ENCODE data around the gene B4GALNT2.
"Not testable (repeated sequence)": the region's sequence is repeated elsewhere in the genome, so short reads cannot be mapped to it uniquely, and the experiment has no call there.

The B4GALNT2 gene

DNA sequence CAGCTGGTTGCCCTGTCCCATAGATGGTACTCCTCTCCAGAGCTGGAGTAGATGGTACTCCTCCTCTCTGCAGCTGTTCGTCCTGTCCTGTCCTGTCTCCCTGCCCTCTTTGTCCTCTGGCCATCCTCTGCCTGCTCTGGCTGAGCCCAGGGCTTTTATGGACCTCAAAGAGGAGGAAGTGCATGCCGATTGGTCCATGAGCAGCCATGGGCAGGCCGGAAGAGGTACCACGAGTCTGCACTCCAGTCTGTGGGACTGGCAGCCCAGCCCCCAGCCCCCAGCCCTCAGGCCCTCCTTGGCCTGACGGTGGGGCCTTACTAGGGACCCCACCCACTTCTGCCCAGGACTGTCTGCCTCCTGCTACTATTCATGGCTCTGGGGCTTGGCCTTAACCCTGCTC lies 50.8 kb downstream of the B4GALNT2 start:
- in situ Hi-C loops (cut with HindIII; ENCODE audit: low pct_ligation_motif_present, low sequenced_read_pairs) = no loop called here
- H3K27me3 ChIP-seq (replicated peaks) = no peaks in the 10 kb centered on the region
- no peaks in the 10 kb centered on the region for H3K36me3 ChIP-seq (replicated peaks)
- TF ChIP-seq, protein P1, sequence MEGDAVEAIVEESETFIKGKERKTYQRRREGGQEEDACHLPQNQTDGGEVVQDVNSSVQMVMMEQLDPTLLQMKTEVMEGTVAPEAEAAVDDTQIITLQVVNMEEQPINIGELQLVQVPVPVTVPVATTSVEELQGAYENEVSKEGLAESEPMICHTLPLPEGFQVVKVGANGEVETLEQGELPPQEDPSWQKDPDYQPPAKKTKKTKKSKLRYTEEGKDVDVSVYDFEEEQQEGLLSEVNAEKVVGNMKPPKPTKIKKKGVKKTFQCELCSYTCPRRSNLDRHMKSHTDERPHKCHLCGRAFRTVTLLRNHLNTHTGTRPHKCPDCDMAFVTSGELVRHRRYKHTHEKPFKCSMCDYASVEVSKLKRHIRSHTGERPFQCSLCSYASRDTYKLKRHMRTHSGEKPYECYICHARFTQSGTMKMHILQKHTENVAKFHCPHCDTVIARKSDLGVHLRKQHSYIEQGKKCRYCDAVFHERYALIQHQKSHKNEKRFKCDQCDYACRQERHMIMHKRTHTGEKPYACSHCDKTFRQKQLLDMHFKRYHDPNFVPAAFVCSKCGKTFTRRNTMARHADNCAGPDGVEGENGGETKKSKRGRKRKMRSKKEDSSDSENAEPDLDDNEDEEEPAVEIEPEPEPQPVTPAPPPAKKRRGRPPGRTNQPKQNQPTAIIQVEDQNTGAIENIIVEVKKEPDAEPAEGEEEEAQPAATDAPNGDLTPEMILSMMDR (IDR thresholded peaks at IDR 0.05; ENCODE audit: low read depth, low read length, missing control alignments) = no peak
- no peak overlapping the region for H3K4me3 ChIP-seq (ENCODE audit: low read depth, low read length)
- no peak overlapping the region for H3K27ac ChIP-seq
- DNase-seq = no peak

DNA sequence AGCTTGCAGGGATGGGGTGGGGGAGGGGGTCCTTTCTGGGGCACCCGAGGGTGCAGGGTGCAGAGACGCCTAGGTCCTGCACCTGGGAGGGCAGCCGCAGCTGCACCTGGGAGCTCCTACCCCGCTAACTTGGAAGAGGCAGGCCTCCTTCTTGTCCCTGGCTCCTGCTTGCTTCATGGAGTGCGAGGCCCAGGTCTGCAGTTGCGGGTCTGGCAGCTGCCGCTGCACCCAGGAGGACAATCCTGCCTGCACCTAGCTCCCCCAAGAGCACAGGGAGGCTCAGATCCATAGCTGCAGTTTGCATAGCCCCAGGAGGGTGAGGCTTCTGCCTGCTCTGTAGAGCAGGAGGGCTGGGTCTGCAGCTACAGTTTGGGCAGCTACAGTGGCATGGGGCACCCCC lies 51.2 kb downstream of the B4GALNT2 start:
- DNase-seq = no peak
- in situ Hi-C loops (cut with HindIII; ENCODE audit: low pct_ligation_motif_present, low sequenced_read_pairs) = no loop called here
- Histone ChIP-seq H3K27me3 (replicated peaks) (no peaks in the 10 kb centered on the region), H3K27ac (no peak overlapping the region), H3K36me3 (replicated peaks) (no peaks in the 10 kb centered on the region), H3K4me3 (ENCODE audit: low read depth, low read length) (no peak overlapping the region)
- TF ChIP-seq, protein P1 (IDR thresholded peaks at IDR 0.05; ENCODE audit: low read depth, low read length, missing control alignments) = no peak

DNA sequence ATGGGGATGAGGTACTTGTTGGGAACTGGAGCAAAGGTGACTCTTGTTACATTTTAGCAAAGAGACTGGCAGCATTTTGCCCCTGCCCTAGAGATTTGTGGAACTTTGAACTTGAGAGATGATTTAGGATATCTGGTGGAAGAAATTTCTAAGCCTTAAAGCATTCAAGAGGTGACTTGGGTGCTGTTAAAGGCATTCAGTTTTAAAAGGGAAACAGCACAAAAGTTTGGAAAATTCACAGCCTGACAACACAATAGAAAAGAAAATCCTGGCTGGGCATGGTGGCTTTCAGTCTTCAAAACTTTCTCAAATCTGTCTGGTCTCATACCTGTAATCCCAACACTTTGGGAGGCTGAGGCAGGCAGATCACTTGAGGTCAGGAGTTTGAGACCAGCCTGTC lies 52.0 kb downstream of the B4GALNT2 start:
- H3K27ac ChIP-seq; H3K27me3 ChIP-seq (replicated peaks); DNase-seq; in situ Hi-C loops (cut with HindIII; ENCODE audit: low pct_ligation_motif_present, low sequenced_read_pairs); H3K36me3 ChIP-seq (replicated peaks); H3K4me3 ChIP-seq (ENCODE audit: low read depth, low read length): not testable (repeated sequence)

DNA sequence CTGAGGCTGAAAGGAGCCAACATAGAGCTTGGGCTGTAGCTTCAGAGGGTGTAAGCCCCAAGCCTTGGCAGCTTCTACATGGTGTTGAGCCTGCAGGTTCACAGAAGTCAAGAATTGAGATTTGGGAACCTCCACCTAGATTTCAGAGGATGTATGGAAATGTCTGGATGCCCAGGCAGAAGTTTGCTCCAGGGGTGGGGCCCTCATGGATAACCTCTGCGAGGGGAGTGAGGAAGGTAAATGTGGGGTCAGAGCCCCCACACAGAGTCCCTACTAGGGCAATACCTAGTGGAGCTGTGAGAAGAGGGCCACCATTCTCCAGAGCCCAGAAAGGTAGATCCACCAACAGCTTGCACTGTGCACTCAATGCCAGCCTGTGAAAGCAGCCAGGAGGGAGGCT lies 52.8 kb downstream of the B4GALNT2 start:
- in situ Hi-C loops (cut with HindIII; ENCODE audit: low pct_ligation_motif_present, low sequenced_read_pairs); H3K36me3 ChIP-seq (replicated peaks); H3K27me3 ChIP-seq (replicated peaks); DNase-seq; H3K4me3 ChIP-seq (ENCODE audit: low read depth, low read length); H3K27ac ChIP-seq: not testable (repeated sequence)

DNA sequence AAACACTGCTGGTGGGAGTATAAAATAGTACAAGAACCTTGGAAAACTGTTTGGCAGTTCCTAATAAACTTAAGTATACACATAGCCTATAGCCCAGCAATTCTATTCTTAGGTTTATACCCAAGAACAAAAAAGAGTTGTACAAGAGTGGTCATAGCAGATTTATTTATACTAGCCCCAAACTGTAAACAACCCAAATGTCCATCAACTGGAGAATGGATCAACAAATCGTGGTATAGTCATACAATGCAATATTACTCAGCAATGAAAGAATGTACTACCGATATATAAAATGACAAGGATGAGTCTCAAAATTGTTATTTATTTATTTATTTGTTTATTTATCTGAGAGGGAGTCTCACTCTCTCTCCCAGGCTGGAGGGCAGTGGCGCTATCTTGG lies 54.7 kb downstream of the B4GALNT2 start:
- H3K27me3 ChIP-seq (replicated peaks) = no peaks in the 10 kb centered on the region
- no peak for DNase-seq
- no peak overlapping the region for H3K4me3 ChIP-seq (ENCODE audit: low read depth, low read length)
- H3K27ac ChIP-seq = no peak overlapping the region
- in situ Hi-C loops (cut with HindIII; ENCODE audit: low pct_ligation_motif_present, low sequenced_read_pairs) = no loop called here
- H3K36me3 ChIP-seq (replicated peaks) = no peaks in the 10 kb centered on the region
- TF ChIP-seq, protein P1 (IDR thresholded peaks at IDR 0.05; ENCODE audit: low read depth, low read length, missing control alignments) = no peak

DNA sequence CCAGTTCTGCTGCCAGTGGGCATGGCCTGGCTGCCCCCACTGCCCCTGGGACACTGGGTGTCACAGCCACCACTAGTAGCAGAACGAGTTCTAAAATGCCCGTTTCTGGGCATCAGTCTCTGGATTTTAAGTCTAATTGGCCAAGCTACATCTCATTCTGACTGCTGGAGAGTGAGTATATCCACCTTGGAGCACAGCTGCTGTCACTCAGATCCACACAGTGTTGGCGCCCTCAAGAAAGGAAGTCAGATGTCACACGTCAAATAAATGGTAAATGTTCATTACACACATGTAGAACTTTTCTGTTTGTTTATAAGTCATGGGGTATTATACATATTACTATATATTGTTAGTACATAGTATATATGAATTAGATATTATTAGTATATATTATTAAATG lies 58.4 kb downstream of the B4GALNT2 start:
- DNase-seq = no peak

DNA sequence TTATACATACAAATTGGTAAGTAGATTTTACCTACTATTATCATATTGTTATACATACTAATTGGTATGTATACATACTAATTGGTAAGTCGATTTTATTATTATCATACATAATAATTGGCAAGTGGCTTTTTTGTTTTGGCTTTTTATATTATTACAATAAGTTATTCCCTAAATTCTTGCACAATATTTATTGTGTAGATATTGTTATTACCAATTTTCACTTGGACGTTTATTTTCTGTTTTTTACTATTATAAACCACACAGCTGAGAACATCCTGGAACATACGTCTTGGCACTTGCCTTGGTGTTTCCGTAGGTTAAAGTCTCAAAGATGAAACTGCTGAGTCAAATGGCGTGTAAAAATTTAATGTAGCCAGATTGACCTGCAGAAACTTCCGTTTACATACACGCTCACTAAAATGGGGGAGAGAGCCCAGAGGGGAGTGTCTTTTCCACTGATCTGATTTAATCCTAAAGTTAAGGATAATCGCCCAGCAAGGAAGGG lies 58.9 kb downstream of the B4GALNT2 start:
- Histone ChIP-seq H3K36me3 (replicated peaks) (no peaks in the 10 kb centered on the region), H3K4me3 (ENCODE audit: low read depth, low read length) (peak overlapping the region; percentile 80), H3K27ac (peak overlapping the region; percentile 83), H3K27me3 (replicated peaks) (no peaks in the 10 kb centered on the region)
- in situ Hi-C loops (cut with HindIII; ENCODE audit: low pct_ligation_motif_present, low sequenced_read_pairs) = no loop called here
- TF ChIP-seq, protein P1 (IDR thresholded peaks at IDR 0.05; ENCODE audit: low read depth, low read length, missing control alignments) = no peak
- DNase-seq = no peak

More for the DNA sequence above, 58.4 kb downstream of the B4GALNT2 start:
- no peak overlapping the region for H3K27ac ChIP-seq
- TF ChIP-seq, protein P1 (IDR thresholded peaks at IDR 0.05; ENCODE audit: low read depth, low read length, missing control alignments) = no peak
- in situ Hi-C loops (cut with HindIII; ENCODE audit: low pct_ligation_motif_present, low sequenced_read_pairs) = no loop called here
- no peaks in the 10 kb centered on the region for H3K36me3 ChIP-seq (replicated peaks)
- H3K4me3 ChIP-seq (ENCODE audit: low read depth, low read length) = no peak overlapping the region
- H3K27me3 ChIP-seq (replicated peaks) = no peaks in the 10 kb centered on the region

All from brain microvascular endothelial cell (primary cell).